Pulmonary artery endothelial cell (primary cell): ENCODE data around the gene NADSYN1. TPM values are rescaled to one million over a fixed set of nuclear protein-coding genes. Genes with fewer than 3 reads are reported as not detected.

Source experiments
- DNase-seq: peaks from one replicate; pipeline ENCODE4 v3.0.0-alpha.2; 2011; ENCODE audit warnings: low read depth, low spot score
- total RNA-seq: library from RNA; depleted of rRNA; stranded (reverse); fragments of >200 nt; gene quantifications from 2 replicates; pipeline ENCODE4 v1.2.3, GENCODE V29; 2014

The NADSYN1 gene
- total RNA-seq, 1 donor from 2014 or later = 93.6 TPM

DNA sequence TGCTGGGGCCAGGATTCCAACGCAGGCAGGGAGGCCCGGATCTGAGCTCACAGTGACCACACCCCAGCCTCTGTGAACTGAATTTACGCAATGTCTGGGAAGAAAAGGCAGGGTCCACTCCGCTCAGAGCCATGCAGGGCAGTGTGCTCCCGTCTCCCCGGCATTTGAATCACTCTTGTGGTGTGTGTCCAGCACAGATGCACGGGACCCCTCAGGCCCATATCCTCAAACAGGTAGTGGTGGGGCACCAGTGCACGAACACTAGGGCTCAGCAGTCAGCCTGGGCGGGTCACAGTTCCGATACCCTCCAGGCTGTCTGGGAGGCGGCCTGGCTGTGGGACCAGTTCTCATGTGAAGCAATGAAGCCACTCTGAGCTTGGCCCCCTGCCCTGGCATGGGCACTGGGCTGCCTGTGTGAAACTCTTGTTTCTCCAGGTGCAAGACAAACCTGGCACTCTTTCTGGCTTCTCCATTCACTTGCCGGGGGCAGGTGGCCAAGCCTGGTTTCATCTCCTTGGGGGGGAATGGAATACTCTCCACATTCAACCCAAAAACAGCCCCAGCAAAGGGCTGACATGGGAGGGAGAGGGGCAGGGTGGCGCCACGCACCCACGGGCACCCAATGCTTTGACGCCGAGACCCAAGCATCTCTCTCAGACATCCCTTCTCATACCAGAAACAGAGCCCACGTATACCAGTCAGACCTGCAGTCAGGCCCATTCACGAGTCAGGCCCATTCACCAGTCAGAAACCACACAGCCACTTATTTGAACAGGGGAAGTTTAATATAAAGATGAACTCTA is 19.2 kb upstream of the NADSYN1 start:
- DNase-seq = no peak

DNA sequence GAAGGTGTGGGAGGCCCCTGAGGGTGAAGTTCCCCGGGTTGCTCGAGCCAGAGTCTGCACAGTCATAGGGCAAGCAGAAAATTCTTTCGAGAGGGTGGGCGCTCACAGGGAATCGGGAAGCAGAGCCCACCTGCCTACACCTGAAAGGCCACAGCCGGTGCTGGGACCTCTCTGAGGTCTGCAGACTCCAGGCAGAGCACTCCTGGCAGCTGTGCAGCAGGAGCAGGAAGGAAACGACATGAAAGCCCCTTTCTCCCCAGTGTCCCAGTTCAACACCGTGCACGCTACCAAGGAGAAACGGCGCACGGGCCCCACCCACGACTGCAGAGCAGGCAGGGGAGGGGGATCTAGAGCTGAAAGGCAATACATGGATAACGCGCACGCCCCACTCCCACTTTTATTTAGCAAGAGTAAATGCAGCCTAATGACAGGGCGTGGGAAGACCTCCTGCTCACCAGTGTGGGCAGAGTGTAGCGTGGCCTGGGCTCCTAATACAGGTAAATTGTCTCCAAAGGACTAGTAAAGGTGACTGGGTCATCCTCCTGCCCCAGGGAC is 18.4 kb upstream of the NADSYN1 start:
- no peak for DNase-seq

DNA sequence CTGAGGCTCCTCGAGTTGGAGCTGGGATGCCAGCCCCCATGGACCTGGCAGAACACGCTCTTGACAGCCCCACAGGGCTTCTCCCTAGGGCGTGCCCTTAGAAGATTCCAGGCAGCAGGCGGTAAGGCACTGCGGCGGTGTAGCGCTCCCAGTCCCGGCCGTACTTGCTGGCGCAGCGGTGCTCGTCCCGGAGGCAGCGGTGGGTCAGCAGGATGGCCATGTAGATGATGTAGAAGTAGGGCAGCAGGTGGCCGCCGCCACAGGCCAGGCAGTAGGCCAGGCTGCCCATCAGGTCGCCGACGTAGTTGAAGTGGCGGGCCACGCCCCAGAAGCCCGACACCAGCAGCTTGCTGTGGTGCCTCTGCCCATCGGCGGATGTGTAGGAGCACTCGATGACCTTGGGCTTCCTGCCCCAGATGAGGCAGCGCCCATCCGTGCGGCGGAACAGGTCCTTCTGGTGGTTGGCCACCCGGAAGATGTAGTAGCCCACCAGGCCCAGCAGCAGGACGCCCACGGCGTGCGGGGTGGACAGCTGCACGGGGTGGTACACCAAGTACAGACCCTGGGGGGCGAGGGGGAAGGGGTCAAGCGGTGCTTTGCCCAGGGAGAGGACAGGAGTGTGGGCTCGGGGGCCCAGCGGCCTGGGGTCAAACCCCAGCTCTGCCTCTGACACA is 17.6 kb upstream of the NADSYN1 start:
- no peak for DNase-seq

DNA sequence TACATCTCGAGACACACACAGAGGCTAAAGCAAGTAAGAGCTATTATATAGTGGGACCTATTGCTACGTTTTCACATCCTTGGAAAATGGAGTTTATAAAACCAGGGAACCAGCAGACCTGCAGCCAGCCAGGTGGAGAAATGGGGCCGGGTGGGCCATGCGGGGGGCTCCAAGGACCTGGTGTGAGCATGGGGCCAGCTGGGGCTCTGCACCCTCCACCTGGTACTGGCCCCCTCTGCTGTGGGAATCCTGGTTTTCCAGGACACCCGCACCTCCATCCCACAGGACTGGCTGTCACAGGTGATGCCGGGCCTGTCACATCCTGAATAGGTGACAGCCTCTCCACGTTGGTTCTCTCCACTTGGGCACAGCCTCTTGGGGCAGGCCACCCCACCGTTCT is 16.1 kb upstream of the NADSYN1 start:
- DNase-seq = no peak

DNA sequence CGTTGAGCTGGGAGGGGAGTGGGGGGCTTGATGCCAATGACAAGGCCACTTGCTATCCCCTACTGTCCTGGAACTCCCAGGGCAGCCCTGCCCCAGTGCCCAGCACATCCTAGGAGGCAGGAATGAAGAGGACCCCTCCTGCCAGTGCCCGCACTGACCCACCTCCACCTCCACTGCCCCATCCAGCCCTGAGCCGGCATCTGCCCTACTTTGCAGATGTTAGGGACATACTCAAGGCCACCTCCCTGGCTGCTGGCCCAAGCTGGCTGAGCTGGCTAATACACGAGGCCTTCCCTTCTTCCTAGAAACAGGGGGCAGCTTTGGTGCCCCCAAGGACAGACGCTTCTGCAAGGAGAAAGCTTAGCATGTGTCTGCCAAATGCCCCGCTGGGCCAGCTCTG is 15.6 kb upstream of the NADSYN1 start:
- no peak for DNase-seq

DNA sequence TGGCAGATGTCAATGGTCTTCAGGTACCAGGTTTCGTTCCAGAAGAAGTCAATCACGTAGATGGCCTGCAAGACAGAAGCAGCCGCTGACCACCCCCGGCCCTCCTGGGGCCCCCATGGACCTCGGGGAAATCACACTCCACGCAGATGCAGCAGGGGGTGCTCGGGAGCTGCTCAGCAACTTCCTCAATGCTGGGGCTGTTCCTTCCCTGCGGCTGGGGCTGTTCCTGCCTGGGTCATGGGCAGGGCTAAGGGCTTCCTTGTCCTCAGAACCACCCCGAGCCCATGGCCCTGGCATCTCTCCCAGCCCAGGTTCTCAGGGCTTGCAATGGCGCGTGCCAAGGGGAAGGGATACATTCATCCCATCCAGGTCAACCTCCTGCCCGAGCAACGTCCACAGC is 15.1 kb upstream of the NADSYN1 start:
- no peak for DNase-seq

DNA sequence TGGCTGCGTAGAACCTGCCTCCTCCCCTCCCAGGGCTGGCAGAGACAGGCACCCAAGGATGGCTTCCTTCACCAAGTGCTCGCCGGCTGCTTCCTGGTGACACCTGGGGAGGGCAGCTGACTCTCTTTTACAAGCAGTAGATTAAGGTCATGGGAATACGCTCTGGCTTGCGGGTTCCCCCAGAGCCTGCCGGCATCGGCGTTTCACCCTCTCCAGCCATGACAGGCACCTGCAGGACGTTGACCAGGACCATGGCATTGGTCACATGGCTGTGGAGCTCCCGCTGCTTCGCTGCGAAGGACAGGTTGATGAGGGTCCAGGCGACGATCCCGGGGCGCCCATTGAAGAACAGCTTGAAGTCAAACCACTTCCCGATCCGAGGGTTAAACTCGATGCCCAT is 14.4 kb upstream of the NADSYN1 start:
- no peak for DNase-seq

DNA sequence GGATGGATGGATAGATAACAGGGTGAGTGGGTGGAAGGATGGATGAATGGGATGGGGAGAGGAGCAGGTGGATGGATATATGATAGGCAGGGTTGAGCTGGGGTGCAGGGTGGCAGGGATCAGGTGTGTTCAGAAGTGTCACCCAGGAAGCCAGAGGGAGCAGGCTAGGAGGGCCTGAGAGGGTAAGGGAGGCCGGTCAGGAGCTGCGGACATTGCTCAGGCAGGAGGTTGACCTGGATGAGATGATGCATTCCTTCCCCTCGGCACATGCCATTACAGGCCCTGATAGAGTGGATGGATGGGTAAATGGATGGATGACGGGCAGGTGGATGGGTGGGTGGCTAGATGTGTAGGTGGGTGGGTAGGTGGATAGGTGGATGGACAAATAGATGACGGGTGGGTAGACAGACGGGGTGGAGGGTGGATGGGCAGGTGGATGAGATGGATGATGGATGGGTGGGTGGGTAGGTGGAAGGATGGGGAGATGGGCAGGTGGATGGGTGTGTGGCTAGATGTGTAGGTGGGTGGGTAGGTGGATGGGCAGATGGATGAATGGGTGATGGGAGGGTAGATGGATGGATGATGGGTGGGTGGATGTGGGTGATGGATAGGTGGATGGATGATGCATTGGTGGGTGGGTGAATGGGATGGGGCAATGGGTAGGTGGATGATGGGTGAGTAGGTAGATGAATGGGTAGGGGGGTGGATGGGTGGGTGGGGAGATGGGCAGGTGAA is 12.8 kb upstream of the NADSYN1 start:
- DNase-seq = no peak

DNA sequence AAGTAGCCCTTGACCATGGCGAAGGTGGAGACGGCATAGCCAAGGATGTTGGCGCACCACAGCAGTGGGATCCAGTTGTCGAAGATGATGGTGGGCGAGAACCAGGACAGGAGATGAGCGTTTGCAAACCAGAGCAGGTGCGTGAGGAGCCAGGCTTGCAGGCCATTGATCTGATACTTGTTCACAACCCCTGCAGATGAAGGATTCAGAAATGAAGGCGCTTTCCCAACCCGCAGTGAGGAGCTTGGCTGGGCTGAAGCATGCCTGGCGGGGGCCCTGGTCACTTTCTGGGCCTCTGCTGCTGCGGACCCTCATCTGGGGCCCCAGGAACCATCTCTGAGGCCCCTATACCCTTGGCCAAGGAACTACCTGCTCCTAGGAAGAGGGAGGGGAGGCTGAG is 11.8 kb upstream of the NADSYN1 start:
- DNase-seq = no peak

DNA sequence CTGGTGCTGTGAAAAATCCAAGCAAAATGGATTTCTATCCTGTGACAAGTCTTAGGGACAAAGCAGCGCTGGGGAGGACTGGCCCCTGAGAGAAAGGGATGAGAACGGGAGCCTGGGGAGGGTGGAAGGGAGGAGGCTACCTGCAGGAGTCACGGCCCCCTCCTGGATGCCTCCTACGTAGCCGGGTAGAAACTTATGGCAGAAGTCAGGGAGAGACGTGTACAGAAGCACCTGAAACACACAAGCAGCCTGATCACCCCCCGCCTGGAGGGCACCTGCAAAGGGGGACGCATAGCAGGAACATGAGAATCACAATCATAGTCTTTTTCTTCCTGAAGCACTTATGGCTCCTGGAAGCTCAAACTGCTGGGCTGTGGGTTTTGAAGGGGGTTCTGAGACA is 10.9 kb upstream of the NADSYN1 start:
- no peak for DNase-seq

DNA sequence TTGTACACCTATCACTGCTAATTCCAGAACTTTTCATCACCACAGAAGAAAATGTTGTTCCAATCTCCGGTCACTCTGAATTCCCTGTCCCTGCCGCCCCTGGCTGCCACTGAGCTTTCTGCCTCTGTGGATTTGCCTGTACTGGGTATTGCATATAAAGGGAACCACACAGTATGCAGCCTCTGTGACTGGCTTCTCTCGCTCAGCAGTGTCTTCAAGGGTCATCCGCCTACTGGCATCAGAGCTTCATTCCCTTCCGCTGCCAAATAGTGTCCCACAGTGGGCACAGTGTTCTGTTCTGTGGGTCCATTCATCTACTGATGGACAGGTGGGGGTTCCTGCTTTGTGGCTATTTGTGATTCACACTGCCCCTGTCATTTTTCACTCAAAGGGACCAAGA is 10.1 kb upstream of the NADSYN1 start:
- no peak for DNase-seq

DNA sequence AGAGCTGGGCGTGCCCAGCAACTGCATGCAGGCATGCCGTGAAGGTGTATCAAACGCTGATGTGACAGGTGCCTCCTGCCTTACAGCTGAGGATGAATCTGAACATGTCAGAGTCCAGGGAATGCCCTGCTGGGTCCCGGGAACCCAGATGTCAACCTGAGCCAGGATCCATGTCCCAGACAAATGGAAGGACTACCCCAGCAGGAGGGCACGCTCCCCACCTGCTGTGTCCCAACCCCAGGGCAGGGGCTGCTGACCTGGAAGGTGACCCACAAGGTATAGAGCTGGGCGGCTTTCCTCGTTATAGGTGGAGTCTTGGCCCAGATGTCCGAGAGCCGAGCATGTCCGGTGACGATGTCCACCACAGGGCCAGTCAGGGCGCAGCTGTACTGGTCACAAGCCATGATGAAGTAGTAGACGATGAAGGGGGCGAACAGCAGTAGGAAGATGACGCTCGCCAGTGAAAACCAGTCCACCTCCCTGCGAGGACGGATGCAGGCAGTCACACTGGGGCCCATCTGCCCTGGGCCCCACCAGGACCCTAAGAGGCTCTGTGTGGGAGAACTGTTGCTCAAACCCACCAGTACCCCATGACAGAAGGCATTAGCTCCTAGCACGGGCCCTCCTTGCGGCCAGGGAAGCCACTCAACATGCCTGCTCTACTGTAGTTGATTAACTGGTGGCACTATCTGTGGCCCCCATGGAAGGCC is 9.1 kb upstream of the NADSYN1 start:
- no peak for DNase-seq

DNA sequence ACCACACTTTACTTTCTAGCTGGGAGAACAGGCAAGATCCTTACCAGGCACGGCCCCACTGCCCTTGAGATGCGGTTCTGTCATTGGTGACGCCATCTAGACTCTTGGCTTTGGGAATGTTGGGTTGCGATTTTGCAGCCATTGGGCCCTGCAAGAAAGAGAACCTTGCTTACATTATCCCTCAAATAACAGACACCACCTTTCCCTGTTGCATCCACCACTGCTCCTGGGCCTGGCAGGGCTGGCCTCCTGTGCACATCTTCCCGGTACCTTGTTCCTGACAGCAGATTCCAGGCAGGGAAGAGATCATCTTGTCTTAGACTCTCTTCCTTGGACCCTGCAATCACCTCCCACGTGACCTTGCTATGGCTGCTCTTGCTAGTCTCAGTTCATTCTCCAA is 8.2 kb upstream of the NADSYN1 start:
- no peak for DNase-seq

DNA sequence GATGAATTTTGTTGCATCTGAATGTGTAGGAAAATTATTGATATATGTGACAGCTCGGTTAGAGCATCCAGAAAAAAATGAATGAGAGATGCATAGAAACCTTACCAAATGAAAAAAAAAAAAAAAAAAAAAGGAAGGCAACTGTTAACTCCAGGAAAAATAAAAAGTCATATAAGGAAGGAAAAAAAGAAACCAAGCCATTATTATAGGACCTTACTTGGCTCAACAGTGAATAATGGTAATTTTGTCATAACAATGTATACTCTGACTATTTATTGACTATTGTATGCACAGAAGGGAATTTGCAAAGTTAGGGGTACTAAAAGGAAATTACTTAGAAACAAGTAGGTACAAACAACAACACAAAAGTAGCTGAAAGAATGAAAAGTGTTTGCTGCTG is 6.9 kb upstream of the NADSYN1 start:
- DNase-seq = no peak

DNA sequence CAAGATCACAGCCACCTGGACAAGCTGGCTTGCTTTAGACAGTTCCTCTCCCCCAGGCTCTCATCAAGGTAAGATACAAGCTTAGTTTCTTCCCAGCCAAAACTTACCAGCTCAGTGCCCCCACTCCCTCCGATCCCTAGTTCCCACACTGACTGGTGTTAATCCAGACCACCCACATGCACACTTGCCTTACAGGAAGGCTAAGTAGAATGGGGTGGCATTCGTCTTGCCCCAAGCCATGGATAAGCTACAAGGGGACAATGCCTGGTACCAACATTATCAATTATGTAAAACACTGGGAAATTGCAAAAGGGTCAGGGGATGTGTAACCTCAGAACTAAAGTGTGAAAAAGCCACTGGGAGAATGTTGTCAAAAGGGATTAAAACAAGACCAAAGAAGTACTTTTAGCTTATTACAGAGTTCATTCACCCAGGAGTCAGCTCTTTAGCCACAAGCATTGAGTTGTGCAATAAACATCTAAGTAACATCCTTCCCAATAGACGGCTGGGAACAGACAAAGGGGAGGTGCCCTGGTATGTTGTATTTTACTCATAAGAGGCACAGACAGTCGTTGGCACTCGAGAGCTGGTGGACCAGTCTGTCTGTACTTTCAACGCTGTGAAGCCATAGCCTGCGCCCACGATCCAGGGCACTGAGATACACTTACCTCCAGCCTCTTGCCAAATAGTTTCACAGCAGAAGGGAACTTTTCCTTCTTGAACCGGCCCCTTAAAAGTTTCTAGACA is 5.9 kb upstream of the NADSYN1 start:
- no peak for DNase-seq

DNA sequence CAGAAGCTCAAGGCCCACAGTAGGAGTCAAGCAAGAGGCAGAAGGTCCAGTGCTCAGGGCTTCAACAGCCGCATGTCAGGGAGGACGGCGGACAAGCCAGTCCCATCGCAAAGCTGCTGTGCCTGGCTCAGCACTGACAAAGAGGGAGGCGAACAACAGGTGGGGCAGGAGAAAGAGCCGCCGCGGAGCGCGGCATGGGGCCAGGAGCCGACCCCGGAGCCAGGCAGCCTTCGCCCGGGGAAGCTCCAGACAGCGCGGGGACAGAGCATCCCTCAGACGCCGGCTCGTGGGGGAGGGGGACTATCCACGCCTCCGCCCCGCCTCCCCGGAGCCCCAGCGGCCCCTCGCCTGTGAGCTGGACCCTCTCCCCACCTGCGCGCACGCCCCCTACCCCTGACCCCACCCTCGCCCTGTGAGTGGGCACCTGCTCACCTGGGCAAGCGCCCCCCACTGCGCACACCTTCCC is 5.2 kb upstream of the NADSYN1 start:
- DNase-seq = no peak

DNA sequence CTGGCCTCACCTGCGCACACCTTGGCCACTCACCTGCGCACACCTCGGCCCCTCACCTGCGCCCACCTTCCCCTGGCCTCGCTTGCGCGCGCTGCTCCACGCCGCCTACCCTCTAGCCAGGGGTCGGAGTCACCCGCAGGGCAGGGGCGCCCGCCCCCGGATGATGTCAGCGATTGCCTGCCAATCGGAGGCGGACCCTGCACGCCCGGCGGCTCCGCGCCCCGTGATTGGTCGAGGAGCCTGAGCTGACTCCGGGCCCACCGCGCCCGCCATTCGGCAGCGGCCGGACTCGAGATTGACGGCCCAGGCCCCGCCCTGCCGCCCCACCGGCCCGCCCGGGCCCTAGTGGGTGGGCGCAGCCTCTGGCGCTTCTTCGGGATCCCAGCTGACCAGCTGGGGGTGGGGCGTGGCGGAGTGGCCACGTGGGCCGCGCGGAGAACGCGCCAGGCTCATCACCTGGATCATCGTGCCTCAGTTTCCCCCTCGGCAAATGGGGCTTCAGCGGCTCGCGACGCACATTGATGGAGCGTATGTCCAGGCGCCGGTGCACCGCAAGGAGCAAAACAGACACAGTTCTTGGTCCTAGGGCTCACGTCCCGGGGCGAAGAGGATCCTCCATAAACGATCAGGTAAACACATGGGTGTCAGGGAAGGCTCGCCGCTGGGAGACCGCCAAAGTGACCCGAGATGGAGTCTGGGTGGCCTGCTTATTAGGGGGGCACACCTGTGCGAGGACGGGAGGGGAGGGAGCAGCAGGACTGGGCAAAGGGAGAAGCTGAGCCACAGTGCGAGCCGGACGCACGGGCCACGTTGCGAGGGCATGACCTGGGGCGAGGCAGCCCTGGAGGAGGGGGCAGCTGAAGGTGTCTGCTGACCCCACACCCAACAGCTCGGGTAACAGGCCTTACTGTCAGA is 4.5 kb upstream of the NADSYN1 start, which contains the start of gene DHCR7:
DHCR7 (minus strand) TSS at position 137 of the 915 bp plus-strand sequence. CDS start 3,441 bp downstream, outside the sequence.
- DNase-seq = peak; percentile 81

DNA sequence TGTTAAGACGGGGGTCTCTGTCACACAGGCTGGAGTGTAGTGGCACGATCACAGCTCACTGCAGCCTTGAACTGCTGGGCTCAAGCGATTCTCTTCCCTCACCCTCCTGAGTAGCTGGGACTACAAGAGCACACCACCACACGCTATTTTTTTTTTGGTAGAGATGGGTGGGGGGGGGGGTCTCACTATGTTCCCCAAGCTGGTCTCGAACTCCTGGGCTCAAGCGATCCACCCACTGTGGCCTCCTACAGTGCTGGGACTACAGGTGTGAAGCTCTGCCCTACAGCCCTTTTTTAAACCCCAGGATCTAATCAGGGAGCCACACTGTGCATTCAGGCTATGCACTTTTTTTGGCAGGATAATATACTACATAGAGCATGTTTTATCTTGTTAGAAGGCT is 3.4 kb upstream of the NADSYN1 start:
- no peak for DNase-seq

DNA sequence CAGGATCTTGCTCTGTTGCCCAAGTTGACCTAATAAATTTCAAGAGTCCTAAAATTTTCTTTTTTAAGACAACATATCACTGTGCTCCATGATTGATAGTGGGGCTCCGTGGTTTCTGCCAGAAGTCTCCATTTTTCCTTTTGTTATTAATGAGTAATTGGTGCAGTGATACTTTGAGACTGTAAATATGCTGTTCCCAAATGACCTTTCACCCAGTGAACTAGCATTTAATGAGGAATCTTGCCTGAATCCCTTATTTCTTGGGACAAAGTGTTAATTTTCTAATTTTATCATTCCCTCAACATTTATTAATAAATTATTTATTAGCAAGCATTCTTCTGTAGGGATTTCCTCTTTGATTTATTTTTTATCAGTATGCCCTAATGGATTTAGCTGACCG is 2.5 kb upstream of the NADSYN1 start:
- DNase-seq = no peak
